Epidermal melanocyte (primary cell): ENCODE data around the gene OTOGL.
"Not testable (repeated sequence)": the region's sequence is repeated elsewhere in the genome, so short reads cannot be mapped to it uniquely, and the experiment has no call there.

ENCODE experiments used
- DNase-seq: peaks from one replicate; pipeline ENCODE4 v3.0.0; 2011; ENCODE audit warnings: low spot score; ENCODE audit not compliant: insufficient read length

The OTOGL gene

DNA sequence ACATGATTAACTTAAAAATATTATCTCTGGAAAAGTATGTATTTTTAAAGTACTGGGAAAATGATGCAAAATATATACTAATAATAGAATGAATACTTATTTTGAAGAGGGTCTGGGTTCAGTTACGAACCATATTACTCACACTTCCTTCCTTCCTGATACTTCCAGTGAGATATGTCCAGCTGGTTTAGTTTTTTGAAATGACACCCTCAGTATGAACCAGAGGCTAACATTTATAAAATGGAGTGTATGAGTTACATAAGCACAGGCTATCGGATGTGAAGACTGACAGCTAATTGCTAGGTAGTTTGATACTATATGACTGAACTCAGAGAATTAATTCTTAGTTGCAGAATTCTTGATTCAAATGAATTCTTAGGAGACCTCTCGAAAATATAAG, 122.9 kb downstream of the OTOGL start:
- DNase-seq, result no peak

DNA sequence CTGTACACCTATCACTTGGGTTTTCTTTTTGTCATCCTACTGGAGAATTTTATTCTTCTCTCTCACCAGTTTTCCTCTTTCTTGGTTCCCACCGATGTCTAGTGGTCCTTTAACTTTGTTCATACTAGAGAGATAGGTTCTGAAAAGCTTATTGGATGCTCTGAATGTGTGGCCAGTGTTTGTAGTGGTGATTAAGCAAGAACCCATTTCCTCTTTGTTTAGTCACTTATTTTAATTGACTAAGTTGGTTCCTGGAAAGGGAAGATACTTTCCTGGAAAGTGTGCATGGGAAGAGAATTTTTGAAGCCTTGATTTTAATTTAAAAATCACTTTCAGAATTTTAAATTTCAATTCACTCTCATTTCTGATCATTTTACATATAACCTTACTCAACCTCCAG, 127.2 kb downstream of the OTOGL start:
- DNase-seq, result no peak

- DNase-seq, result not testable (repeated sequence)
Measured at GRCh38 chr12:80227904-80228303, 128.6 kb downstream of the OTOGL start.

- DNase-seq, result no peak
Measured at GRCh38 chr12:80230068-80230467, 130.7 kb downstream of the OTOGL start.

- no peak for DNase-seq
Measured at GRCh38 chr12:80232837-80233236, 133.5 kb downstream of the OTOGL start.

- DNase-seq, result no peak
Measured at GRCh38 chr12:80233926-80234325, 134.6 kb downstream of the OTOGL start.

GRCh38 chr12:80234667-80235066, 135.3 kb downstream of the OTOGL start:
- no peak for DNase-seq

DNA sequence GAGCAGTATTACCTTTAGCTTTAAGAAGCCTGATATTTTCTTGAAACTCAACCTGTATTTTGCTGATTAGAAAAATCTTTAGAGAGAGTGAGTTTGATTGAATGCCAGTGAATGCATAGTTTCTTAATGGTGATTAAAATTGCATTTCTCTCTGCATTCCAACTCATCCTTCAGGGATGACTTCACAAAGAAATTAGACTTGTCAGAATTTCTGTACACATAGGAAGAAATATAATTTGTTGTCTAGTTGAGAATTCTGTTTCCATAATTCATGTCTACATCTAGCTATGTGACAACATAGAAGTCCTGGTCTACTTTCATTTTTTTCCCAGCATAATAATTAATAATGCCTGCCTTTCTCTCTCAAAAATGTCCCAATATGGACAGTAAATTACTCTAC, 136.6 kb downstream of the OTOGL start:
- DNase-seq, result no peak

GRCh38 chr12:80239867-80240266, 140.5 kb downstream of the OTOGL start:
- DNase-seq, result no peak

DNA sequence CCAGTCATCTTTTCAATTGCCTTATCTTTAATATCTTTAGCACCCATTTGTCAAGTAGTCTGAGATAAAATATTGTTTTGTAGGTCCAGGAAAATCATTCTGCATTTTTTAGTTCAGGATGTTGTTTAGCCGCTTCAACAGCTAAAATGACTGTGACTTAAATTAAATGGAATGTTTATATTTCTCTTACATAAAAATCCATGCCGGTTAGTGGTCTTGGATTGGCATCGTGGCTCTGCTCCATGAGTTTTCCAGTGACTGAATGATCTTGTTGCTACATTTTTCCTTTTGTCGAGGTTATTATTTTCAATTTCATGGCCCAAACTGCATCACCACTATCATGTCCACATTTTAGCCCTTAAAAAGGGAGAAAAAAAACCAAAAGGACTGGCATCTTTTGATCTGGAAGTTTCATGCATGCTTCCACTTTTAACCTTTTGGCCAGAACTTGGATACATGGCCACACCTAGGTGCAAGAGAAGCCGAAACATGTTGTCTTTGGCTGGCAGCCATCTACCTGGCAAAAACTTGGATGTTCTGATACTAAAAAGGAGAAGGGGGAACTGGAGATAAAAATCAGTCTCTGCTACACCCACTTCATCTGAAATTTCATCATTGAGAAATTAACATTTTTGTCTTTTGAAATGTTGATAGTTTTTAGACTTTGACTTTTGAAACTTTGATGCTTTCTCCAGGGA, 142.4 kb downstream of the OTOGL start:
- DNase-seq, result no peak

- DNase-seq, result no peak
Measured at GRCh38 chr12:80242321-80242720, 143.0 kb downstream of the OTOGL start.

- not testable (repeated sequence) for DNase-seq
Measured at GRCh38 chr12:80249581-80249980, 150.2 kb downstream of the OTOGL start.

DNA sequence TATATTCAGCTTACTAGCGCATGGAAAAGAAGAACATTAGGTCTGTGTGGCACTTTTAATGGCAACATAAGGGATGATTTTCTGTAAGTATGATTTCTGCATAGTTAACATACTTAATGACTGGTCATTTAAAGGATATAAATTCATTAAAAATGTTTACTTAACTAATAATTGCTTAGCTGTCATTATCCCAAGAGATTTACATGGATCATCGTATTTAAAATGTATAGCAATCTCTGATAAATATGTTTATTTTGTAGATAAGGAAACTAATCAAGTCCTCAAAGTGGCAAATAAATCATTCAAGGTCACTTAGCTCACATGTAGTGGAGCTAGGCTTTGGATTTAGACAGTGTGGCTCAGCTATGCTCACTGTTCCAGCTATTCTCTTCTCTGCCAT, 158.6 kb downstream of the OTOGL start:
- no peak for DNase-seq

GRCh38 chr12:80260269-80260668, 160.9 kb downstream of the OTOGL start:
- DNase-seq, result no peak

- no peak for DNase-seq
Measured at GRCh38 chr12:80261403-80261802, 162.1 kb downstream of the OTOGL start.

DNA sequence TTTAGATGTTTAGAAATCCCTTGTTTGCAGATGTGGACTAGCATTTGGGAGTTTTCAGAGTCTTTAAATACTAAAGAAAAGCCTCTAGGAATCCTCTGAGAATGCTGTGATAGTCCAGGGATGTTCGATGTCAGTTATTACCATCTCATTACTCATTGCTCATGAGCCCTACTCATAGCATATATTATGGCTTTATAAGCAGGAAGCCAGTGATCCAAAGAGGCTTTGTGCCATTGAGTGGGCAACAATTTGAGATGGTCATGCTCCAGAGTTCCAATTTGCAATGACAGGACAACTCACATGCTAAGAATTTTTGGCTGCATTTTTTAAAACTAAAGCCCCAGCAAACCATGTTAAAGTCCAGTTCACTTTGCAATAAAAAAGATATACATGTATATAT, 163.0 kb downstream of the OTOGL start:
- no peak for DNase-seq

DNA sequence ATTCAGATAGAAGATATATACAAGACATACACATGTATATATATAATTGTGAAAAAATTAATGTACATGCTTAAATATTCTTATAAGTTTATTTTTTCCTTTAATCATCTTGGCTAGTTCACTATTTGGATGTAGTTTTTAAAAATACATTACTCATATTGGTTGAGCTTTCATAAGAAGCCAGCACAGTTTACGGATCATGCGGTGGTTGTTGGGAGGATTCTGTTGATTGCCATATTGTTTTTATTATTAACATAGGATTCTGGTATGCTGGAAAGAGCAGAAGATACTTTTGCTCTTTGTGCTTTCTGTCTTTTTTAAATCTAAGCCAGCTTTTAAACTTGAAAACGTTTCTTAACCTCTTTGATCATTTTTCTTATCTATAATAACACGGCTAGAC, 163.4 kb downstream of the OTOGL start:
- no peak for DNase-seq

GRCh38 chr12:80264386-80264785, 165.0 kb downstream of the OTOGL start:
- no peak for DNase-seq

- DNase-seq, result no peak
Measured at GRCh38 chr12:80264891-80265290, 165.6 kb downstream of the OTOGL start.

DNA sequence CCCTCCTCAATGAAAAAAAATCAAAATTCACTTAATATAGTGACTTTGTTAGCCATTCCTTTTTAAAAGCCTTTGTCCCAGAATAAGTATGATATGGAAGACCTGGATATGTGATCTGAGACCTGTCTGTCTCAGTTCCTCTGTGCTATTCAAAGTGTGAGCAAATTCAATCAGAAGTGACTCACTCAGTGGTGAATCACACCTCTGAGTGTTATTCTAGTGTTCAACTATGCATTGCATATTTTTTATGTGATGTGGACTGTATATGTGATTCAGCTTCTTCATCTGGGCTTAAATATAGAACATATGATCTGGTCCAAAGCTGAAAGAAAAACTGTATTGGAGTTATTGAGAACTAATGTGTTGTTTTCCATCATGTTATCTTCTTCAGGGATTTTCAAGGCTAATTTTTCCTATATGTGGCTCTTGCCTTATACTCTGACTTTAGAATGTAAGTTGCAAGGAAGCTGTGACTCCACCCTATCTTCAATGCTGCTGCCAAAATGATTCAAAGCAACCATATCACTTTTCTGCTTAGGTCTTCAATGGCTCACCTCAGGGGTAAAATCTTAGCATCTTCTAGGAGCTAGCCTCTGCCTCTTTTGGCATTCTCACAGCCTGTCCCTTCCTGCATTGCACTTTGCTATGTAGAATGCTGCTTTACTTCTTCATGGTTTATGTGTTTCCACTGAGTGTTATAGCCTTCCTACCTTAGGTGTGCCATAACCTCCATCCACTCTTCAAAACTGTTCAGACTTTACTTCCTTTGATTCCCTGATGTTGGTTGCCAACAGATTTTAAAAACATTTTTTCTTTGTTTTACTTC, 169.8 kb downstream of the OTOGL start:
- no peak for DNase-seq

DNA sequence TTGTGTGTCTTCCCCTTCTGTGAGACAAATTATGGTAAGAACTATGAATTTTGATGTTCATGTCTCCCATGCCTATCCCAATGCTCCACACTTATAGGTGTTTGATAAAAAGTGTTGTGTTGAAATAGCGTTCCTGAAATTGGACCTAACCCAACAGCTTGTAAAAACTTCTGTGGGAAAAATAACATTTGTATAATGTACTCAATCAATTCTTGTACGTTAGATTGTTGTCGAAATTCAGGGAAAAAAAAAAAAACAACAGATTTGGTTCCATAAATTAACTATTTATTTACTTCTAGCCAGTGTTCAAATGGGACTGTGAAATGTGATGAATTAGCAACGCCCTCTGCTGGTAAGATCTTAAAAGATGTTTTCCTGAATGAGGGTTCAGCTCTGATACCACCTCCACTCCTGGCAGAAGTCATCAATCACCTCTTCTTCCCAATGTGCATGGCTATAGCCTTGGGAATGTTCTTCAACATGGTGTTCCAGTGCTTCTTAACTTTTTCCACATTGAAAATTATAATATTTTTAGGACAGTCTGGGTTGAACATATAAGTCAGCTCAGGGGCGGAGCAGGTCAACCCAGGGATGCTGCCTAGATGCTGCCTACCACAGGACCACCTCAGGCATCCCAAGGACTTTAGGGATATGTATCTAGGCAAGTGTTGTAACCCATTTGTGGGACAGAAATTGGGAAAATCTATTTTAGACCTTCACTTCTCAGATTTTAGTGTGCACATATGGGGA, 170.6 kb downstream of the OTOGL start:
- no peak for DNase-seq

- no peak for DNase-seq
Measured at GRCh38 chr12:80271780-80272179, 172.4 kb downstream of the OTOGL start.
